COR-L47 (cell line): ENCODE results near the gene SCTR.

Experiments
- DNase-seq: peaks from one replicate; lab custom pipeline; 2025; lab: John Stamatoyannopoulos, UW

SCTR gene

DNA sequence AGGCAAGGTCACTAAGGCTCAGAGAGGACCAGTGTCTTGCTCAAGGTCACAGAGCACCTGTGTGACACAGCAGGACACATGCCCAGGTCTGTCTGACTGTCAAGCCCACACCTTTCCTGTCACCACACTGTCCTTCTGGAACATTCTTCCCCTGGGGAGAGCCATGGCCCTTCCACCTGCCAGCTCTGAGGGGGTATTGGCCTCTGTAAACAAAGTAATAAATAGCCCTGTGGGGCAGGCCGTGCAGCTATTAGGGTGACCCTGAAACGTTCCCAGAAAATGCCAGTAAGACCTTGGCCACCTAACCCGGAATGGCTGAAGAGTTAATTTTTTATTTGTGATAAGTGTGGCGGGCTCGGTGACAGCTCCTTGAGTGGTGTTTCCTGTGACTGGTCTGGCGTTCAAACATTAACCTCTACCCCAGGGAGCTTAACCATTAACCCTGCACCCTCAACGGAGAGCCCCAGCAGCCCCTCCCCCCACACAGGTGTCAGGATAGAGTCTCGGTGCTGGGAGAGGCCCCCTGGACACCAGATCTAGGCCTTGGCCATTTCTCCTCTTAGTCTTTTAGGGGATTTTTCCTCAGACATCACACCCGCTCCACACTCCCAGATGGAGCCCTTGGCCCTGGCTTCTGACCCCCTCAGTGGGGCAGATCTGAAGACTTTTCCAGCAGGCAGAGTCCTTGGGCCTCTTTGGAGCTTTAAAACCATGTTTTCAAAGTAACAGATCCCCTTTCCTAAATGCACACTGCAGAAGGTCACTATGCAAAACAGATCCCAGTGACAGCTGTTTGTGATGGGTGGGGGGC is 36.6 kb downstream of the SCTR start:
- DNase-seq, result no peak

GRCh38 chr2:119486886-119487285 is 37.4 kb downstream of the SCTR start:
- DNase-seq, result no peak

- no peak for DNase-seq
These were observed 38.0 kb downstream of the SCTR start for GRCh38 chr2:119486196-119486827.

- no peak for DNase-seq
These were observed 38.8 kb downstream of the SCTR start for GRCh38 chr2:119485336-119486110.

DNA sequence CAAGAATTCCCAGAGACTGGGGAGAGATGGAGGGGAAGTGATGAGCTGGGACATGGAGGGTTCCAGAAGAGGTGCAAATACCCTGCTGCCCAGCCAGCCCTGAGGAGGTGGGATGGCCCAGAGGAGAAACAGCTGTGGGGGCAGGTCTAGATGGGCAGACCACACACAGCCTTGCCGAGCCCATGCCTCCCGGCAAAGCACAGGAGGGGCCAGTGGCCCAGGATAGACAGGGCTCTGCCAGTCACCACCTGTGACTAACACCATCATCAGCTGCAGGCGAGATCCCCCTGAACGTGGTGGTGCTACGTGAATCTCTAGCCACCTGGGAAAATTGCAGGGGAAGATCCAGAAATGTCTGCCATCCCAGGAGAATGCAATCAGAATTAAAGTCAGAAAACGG is 39.4 kb downstream of the SCTR start:
- no peak for DNase-seq

- DNase-seq, result no peak
These were observed 40.2 kb downstream of the SCTR start for GRCh38 chr2:119483896-119484718.

- no peak for DNase-seq
These were observed 40.9 kb downstream of the SCTR start for GRCh38 chr2:119483395-119483753.

DNA sequence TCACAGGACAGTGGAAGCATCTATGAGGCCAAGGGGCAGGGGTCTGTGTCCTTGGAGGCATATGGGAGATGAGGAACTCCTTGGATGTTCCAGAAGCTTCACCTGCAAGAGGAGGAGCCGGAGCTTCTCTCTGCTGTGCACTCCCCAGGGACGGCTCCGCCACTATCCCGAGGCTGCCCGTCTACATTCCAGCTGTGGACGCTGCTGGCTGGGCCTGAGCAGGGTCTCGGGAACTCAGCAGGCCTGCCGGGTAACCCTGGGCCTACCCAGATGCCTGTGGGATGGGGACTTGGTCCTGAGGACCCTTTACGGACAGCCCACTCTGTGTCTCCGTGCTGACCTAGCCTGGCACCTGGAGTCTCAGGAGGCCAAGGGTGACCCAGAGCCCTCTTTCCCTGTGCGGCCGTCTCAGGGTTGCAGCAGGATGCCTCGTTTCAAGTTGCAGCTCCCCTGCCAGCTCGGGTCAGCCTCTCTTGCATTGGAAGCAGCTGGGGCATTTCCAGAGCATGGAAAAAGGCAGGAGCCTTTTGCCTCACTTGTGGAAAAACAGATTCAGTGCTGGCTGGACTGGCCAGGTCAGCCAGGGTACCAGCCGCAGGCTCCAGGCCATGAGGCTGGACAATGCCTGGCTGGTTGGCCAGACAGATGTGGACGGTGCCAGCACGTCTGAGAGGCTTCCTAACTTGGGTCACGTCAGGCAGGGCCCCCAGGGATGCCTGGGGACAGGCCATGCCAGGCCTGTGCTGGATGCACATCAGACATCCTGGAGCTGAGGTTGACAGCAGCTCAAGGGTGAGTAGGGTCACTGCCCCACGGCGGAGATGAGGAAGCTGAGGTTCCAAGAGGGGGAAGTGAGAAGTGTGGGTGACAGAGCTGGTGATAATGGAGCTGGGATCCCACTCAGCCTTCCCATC is 41.5 kb downstream of the SCTR start:
- no peak for DNase-seq

GRCh38 chr2:119481501-119482455 is 42.5 kb downstream of the SCTR start:
- DNase-seq, result no peak

DNA sequence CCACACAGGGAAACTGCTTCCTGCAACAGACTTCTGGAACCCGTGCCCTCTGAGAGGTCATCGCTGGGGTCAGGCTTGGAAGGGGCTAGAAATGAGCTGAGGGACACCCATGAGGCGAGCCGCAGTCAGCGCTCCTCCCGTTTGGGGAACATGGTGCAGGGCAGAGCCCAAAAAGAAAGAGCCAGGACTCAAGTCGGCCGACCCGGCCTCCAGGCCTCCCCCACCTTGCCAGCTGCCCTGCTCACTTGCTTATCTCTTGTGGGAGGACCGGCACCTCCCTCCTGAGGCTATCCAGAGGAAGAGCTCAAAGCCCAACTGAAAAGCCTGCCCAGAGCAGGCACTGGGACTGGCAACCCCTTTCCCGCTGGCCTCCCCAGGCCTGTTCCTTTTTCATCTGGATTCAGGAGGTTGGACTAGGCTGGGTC is 43.6 kb downstream of the SCTR start:
- DNase-seq, result no peak

- no peak for DNase-seq
These were observed 44.1 kb downstream of the SCTR start for GRCh38 chr2:119480184-119480583.

DNA sequence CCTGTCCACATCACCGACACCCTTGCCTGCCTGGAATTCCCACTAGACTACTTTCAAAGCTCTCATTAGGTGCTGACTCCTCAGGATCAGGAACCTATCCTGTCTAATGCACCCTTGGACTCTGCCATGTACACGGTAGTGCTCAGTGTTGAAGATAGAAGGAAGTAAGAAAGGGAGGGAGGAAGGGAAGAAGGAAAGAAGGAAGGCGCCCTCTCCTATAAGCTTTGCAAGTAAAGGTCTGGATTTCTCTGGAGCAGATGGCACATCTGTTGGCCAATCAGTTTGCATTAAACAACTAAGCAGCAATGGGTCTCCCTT is 45.3 kb downstream of the SCTR start:
- no peak for DNase-seq

DNA sequence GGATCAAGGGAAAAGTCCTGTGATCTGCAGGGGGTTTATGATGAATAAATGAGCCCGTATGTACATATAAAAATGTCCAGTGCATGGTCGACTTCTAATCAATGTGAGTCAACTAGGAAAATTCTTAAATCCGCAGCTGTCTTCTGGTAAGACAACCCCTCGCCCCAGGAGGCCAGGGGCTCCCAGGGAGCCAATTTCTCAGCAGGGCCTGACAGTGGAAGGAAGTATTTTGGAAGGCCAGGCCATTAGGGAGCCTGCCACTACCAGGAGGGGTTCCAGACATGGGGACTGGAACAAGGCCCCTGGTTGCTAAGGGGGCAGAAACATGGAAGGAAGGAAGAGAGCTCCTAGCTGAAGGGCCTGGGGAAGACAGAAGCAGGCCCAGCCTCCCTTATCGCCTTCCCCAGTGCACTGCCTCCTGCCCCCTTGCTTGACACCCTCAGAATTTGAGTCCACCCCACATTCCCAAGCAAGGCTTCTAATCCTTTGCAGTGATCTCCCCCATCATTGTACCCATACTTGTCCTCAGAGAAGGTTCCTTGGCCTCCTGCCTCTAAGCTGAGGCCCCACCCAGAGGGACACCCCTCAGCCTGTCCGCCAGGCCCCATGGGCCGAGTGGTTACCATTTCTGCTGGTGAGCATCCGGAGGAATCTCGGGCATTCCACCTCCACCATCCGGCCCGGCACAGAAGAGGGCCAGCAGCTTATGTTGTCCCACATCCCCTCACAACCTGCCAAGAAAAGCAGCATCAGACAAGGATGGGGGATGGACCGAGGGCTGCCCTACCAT is 45.9 kb downstream of the SCTR start:
- no peak for DNase-seq

DNA sequence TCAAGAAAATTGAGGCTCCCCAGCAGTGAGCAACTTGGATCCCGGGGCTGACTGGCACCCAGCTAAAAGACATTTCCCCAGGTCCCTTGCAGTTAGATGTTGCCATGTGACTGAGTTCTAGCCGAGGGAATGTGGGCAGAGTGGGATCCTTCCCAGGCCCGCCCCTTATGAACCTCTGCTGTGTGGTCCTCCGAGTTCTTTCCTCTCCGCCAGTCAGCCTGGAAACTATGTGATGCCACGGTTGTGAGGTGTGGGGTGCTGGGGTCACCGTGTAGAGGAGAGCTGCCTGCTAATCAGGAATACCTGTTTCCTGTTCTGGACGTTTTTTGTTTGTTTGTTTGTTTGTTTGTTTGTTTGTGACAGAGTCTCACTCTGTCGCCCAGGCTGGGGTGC is 47.2 kb downstream of the SCTR start:
- no peak for DNase-seq

DNA sequence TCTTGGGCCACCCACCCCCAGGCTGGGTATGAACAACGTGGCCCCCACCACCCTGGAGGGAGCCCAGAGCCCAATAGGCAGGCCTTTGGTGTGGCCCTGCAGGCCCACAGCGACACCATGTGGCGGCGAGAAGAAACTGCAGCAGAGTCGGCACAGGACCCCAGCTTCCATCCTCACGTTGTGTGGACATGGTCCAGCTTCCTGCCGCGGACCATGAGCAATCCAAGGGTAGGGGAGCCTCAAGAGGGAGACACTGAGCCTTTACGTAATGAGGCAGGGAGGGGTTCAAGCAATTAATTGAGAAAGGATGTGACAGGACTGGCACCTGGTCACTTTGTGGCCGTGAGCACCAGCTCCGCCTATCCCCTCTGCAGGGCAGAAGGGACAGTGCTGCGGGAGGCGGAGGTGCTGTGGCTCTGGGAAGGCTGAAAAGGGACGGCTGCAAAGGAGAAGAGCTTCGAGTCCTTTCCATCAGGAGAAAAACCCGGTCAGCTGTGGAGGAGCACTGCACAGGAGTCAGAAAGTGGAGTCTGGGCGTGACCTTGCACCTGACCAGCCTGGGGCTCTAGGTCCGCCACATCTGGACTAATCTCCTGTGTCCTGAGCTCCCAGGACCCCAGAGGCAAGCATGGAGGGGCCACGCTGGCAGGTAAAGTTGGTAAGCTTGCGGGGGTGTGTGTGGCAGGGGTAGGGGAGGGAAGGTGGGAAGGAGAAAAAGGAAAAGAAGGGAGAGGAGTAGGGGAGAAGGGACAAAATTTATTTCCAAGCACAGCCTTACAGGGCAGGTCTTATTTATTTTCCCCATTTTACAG is 47.8 kb downstream of the SCTR start:
- DNase-seq, result peak; percentile 79

GRCh38 chr2:119475857-119476244 is 48.4 kb downstream of the SCTR start:
- no peak for DNase-seq

DNA sequence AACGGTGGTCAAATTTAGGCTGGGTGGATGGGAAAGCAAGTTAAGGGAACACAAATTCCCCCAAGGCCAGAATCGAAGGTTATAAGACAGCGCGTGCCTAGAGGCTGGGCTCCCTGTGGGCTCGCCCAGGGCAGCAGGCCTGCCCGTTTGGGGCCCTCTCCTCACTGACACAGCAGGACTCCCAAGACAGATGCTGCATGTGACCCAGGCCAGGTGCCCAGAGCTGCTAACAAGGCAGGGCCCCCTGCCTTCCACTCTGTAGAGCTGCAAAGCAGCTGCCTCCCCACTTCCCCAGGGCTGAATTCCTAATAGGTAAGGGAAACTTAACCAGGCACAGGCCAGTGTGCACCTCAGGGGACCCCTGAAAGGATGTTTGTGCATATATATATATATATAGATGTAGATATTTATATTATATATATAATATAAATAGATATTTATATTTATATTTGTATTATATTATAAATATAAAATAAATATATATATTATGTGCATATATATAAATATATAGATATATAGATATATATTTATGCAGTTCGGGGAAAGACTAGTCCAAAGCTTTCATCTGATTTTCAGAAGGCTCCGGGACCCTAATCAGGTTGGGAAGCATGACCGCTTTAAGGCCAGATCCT is 48.9 kb downstream of the SCTR start:
- DNase-seq, result peak; percentile 23
